Stimulated activated CD4-positive, alpha-beta T cell treated with anti-CD3 and anti-CD28 coated beads, Interleukin-2, amount 100 ng/mL, for 4 hours (primary cell): Measurements from ENCODE around the gene BPGM.
A peak's percentile ranks its signal among the peaks of the same experiment; 100 is the strongest.

Source experiments
- DNase-seq: peaks from one replicate; pipeline ENCODE4 v3.0.0-alpha.2; 2020; ENCODE audit warnings: low read depth

Gene BPGM

DNA sequence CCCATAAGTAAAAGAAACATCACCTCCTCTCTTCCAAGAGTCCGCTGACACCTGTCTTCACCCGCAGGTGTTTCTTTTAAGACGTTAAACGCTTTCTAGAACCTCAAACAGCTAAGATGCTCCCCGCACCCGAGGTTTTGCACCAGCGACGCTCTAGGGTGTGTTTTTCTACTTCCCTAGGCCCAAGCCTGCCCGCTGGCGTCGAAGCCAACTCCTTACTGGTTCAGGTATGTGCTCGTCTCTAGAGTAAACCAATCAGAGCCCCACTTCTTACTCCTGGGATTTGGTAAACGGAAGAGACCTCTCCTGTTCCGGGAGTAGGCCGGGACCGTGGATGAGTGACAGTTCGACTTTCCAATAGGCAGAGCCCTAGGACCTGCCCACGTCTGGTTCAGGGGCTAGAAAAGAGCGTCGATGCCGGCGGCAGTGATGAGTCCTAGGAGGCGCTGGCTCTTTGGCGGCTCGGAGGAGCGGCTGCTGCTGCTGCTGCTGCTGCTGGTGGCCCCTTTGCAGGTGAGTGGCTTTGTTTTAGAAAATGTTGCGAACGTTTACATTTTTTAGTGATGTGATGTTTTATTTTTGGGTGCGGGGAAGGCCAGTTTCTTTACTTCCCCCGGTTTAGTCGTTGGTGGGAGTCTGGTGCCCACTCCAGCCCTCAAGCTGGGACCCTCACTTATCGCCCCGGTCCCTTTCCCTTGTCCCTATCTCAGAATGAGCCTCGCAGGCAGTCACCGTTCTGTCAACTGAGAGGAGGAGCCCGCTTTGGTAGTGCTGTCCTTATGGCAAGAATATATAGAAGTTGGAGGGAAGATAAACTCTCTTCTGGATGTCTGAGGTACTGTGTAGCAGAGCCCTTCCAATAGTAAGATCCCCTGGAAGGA is at the start of gene BPGM:
BPGM (plus strand) TSS at position 429 of the 881 bp plus-strand sequence. CDS start 14,655 bp downstream, outside the sequence.
- DNase-seq = peak; percentile 94

DNA sequence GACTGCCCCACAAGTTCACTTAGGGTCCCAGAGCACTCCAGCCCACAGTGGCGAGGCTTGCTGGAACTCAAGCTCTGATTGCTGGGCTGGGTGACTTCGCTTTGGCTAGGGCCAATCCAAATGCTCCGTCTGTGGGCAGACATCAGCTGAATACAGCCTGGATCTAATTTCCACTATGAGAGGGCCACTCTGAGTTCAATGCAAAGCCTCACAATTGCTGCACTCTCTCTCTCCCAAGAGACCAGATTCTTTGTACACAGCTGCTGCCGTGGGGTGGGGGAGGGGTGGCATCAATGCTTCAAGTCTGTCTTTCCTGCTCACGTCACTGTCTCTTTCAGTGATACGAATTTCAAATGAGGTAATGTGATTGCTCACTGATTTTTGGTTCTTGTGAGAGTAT is 47.3 kb upstream of the BPGM start:
- DNase-seq = no peak

DNA sequence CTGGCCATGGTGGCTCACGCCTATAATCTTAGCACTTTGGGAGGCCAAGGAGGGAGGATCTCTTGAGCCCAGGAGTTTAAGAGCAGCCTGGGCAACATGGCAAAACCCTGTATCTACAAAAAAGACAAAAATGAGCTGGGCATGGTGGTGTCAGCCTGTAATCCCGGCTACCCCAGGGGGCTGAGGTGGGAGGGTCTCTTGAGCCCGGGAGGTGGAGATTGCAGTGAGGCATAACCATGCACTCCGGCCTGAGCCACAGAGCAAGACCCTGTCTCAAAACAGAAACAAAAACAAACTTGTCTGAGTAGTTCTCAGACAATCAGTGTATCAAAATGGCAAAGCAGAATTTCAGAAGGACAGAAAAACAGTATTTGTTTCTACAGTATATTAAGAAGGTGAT is 45.2 kb upstream of the BPGM start:
- no peak for DNase-seq

DNA sequence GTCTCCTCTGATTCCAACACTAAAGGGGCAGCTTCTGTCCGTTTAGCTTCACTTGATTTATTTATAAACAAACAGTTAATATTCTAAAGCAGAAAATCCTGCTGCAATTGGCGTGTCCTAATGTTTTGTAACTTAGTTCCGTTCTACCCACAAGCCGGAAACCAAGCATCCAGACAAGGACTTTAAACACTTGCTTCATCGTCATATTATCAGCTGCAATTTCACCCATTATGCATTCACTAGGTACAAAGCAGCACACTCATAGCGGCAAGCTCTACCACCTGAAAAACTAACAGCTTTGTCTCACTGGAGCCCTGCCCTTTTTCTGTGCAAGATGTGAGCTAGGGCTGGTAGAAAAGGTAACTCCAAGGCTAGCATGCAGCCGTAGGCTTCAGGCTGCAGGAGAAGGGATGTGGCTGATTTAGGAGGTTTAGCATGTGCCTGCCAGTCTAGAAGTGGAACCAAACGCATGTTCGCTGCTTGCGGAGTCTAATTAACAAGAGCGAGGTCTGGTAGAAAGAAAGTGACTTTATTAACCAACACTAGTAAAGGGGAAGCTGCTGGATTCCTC is 43.7 kb upstream of the BPGM start:
- DNase-seq = no peak

DNA sequence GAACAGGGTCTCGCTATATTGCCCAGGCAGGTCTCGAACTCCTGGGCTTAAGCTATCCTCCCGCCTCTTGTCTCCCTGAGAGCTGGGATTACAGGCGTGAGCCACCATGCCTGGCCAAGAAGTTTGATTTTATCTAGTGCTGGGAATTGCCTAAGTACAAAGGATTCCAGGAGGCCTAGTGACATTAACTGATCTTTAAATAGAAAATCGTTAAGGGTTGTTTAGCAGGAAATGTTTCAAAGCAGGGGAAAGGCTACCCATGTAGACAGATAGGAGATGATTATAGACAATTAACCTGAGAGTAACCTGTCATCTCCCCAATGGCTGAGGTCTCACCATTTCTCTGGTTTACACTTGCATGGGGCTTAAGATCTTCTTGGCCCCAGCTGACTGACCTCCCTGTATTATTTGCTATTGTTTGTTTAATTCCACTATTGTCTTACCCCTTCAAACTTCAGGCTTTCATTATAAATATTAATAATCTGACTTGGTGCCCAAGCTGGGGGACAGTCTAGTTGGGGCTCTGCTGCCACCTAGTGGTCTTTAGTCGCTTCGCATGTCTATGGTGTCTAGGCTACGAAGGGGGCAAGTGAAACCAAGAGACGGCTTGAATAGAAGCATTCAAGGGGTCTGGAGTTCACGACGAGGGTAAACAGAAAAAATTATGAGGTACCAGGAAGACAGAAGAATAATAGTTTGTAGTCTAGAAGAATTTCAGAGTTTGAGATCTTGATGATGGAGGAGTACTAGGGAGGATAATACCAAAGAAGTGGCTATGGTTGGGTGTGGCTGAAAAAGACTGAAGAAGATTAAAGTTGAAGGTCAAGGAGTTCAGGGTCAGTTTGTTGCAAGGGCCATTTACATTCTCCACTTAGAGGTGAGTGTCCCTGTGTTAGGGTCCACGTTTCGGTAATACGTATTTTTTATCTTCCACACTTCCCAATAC is 40.4 kb upstream of the BPGM start:
- DNase-seq = peak; percentile 36

DNA sequence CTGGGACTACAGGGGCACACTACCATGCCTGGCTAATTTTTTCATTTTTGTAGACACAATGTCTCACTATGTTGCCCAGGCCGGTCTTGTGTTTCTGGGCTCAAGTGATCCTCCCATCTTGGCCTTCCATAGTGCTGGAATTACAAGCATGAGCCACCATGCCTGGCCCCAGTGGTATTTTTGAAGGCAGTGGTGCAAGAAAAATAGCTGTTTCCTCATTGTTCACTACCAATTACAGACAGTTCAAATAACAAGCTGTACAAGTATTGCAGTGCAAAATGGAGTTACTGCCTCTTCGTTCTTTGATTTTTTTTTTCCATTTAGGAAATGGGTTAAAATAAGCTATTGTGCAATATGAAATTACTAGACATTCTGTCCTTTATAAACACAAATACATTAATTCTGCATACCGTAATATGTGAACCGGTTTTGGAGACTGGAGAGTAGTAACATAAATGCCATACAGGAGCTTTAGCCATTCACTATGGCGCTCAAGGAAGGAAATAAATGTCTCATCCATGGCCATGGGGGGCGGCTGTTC is 35.0 kb upstream of the BPGM start:
- no peak for DNase-seq

DNA sequence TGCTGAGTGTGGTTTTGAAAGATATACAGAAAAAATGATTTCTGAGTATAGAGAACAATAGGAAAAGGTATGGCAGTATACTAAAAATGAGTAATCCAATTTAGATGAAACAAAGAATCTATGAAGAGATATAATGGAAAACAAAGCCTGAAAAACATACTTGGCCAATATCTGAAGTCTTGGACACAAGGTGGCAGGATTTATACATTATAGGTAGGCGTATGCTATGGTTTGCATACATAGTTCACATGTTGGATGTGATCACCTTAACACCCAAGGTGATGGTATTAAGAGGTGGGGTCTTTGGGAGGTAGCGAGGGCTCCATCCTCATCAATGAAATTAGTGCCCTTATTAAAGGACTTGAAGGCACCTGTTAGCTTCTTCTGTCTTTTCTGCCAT is 34.5 kb upstream of the BPGM start:
- no peak for DNase-seq

DNA sequence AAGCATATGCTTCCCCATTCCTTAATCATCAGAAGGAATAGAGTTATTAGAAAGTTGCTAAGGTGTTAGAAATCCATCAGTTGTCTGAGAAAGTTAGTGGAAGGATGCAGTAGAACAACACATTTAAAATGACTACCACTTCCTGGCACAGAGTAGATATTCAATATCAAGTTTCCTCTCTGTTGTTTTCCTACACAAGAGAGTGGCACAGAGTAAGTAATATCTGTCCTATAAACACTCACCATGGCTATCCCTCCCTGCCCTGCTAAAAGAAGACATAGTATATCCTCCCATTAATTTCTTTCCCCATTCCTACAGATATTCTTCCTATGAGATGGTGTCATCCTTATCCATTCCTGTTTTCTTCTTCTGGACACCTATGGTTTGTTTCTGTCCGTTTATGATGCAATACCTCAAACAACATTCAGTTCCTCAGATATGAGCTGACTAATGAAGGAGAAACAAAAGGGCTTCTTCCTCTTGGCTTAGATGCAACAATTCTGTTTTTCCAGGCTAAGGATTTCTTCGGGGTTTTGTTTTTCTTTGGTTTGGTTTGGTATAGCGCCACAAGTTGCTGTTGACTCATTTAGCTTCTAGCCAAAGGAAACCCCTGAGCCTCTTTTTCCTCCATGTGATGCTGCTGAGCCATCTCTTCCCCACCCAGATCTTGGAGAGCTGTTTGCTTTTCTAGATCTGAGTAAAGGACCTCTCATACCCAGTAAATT is 32.9 kb upstream of the BPGM start:
- DNase-seq = no peak

DNA sequence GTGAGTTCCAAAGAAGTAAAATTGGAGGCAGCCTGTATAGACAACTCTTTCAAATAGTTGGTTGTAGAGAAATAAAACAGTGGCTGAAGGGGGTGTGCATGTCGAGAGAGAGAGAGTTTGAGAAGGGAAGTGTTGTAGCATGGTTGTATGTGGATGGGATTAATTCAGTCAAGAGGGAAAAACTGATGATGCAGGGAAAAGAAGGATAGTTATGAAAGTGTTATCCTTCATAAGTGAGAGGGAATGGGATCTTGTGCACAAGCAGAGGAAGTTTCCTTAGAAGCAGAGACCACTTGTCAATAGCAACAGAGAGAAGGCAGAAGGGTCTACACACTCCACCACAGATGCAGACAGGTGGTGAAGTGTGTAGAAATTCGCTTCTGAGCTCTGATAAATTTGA is 30.0 kb upstream of the BPGM start:
- DNase-seq = no peak

DNA sequence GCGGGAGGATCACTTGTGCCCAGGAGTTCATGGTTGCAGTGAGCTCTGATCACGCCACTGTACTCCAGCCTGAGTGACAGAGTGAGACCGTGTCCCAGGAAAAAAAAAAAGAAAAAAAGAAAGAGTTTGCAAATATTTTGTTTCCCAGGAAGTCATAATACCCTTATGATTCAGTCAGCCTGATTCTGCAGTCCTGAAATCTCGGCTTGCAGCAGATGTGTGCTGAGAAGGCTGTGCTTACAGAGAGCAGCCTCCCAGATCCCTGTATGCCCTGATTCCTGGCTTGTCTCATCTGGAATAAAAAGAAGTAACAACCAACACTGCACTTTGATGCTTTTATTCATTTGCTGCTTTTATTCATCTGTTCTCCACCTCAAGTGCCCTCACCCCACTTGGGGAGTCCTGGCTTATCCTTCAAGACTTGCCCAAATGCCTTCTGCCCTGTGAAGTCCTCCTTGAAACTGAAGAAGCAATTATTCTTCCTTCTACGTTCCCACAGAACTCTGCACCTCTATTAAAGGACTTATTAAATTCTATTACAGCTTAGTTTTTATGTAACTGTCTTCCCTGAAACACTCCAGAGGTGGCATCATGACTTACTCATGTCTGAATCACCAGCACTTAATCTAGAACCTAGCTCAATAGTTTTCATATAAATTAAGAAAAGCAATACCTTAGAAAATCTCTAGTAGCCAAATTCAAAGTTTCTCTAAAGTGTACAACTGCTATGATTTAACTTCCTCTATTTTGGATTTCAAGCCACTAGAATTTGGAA is 27.7 kb upstream of the BPGM start:
- no peak for DNase-seq

DNA sequence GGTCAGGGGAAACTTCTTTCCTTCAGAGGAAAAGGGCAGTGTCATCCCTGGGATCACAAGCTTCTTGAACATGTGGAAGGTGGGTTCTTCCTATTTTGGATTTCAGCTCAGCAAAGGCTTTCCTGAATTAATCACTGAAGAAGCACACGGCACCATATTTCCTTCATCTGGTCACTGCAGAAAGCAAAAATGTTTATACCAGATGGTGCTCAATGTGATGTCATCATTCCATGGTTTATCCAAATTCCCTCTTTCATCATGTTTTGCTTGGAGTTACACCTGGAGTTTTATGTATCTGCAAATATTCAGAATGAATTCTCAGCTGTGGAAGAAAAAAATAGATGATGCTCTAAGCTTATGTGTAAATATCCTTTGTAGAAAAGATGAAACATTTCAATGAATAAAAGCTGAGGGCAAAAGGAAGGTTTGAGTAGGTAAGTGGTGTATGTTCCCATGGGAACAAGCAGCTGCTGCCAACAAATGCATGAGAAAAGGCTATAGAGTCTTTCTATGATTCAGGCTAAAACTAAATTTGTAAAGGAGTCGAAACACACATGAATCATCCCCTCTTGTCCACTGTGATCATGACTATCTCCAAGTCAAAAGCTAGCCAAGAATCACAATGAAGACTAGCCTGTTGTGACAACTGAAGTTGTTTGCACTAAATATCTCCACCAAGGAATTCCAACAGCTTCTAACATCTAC is 26.9 kb upstream of the BPGM start:
- no peak for DNase-seq

DNA sequence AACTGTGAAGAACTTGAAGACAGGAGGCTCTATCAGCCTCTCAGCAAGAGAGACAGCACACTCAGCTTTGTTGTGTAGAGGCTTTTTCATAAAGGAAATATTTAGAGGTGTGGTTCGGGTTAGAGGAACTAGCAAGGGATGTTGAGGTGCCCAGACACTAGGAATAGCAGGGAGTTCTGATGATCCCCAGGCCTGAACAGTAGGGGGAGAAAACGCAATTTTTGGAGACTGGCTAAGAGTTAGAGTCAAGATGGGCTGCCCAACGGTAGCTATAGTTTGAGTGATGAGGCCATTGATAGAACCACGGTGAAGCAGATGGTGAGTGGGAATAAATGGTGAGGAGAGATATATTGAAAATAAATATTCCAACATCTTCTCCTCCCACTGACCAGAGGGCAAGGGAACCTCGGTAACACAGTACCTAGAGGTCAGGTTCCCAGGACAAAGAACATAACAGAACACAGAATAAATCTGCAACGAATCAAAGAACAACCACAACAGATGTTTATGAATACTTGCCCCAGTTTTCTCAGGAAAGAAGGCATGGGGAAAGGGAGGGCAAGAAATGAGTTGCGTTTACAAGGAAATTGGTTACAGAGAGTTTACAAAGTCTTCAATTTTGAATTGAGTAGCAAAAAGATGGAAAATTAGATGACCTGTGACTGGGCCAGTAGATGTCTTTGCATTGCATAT is 24.2 kb upstream of the BPGM start:
- DNase-seq = no peak

DNA sequence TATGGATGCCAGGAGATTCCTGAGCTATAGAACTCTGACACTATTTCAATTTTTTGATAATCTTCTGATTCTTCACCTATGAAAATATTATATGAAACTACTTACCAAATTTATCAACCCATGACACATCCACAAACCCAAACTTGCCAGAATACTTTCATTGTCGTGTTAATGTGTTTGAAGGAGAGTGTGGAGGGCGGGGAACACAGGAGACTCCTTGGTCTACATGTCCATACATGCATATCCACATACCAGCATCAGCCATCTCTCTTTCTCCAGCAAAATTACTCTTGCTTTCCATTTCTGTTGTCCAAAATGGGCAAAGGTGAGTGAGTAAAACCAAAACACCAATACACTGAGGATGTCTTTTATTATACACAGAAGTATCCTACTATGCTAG is 23.5 kb upstream of the BPGM start:
- DNase-seq = no peak

DNA sequence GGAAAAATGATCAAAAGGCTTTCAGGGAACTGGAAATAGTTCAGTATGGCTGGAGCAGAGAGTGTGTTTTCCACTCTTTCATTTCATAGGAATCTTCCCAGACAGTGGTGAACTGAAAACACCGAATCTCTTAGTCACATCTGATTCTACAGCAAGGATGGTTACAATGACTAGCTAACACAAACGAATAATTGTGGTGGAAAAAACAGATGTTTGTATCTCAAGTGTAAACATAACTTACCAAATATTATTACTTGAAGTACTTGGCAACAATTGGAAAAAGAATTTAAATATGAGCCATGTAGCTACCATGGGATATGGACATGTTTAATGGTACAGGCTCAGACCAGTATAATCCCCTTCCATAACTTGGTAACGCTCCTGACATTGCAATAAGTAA is 21.1 kb upstream of the BPGM start:
- no peak for DNase-seq

DNA sequence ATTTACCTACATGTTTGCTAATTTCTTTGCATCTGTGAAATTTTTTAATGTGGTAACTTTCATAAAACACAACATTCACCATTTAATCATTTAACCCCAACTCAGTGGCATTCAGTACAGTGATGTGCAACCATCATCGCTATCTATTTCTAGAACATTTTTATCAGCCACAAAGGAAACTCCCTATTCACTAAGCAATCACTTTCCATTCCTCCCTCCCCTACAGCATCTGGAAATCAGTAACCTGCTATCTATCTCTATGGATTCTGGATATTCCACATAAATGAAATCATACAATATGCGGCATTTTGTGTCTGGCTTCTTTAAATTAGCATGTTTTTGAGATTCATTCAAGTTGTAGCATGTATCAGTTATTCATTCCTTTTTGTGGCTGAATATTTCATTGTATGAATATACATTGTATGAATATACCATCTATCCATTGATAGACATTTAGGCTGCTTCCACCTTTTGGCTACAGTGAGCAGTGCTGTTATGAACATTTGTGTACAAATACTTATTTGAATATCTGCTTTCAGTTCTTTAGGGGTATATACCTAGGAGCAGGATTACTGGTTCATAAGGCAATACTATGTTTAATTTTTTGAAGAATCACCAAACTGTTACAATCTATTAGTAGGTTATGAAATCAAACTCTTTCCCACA is 19.4 kb upstream of the BPGM start:
- no peak for DNase-seq

DNA sequence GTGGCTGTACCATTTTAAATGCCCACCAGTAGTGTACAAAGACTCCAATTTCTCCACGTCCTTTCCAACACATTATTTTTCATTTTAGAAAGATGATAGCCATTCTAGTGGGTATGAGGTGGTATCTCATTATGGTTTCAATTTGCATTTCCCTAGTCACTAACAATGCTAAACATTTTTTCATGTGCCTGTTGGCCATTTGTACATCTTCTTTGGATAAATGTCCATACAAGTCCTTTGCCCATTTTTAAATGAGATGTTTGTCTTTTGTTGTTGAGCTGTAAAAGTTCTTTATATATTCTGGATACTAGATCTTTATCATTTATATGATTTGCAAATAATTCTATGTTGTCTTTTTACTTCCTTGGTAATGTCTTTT is 18.9 kb upstream of the BPGM start:
- DNase-seq = no peak

DNA sequence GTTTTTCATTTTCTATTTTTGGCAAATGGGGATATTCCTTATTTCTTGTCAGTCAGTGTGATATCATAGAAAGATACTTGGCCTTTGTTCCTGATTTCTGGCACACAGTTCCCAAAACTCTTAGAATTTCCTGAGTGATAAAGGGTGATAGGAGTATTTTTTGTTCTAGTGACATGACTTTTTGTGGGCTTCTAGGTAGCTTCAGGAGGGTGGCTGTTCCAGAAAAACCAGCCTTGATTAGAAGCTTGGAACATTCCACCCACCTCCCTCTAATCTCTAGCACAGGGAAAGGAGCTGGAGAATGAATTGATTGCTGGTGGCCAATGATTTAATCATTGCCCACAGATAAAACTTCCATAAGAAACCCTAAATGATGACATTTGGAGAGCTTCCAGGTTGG is 17.2 kb upstream of the BPGM start:
- DNase-seq = no peak

DNA sequence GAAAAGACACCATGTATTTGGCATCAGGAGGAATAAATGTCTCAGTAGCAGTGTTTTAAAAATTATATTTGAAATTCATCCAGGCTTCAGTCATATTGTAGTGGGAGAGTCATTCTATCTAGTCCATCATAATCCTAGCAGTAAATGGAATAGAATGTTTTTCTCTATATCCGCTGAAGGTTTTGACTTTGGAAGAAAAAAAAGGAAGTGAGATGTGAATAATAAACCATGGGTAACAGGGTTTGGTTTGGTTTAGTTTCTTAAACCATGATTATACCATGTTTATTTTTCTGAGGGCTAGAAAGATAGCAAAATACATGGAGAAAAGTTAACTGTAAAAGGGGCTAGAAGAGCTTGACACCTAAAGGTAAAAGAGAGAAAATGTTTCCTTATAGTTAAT is 16.4 kb upstream of the BPGM start:
- DNase-seq = no peak

DNA sequence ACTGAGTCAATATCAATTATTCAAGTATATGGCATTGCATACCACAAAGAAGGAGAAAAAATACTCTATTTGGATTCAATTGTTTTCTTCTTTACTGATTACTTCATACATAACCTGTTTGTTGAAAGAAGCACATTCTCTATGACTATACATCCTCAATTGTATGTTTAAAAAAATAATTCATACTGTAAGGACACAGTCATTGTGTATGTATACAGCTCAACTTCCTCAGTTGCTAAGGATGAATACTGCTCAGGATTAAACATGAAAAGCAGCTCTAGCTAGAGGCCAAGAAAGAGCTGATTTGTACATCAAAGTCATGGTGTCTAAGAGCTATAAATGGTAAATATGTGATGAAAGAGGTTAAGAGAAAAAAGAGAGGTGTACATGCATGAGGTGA is 15.8 kb upstream of the BPGM start:
- DNase-seq = no peak
